Bronchial epithelial cell (primary cell): ENCODE measurements around the gene MT1H. TPM values are rescaled to one million over a fixed set of nuclear protein-coding genes. Genes with fewer than 3 reads are reported as not detected.

Experiments used
- DNase-seq: peaks from one replicate; pipeline ENCODE4 v3.0.0-alpha.2; 2010; ENCODE audit warnings: low read depth
- FAIRE-seq: peaks from 2 replicates; lab custom pipeline; 2011; peaks lifted over from hg19 to GRCh38; lab: Jason Lieb, UNC
- H3K27me3 ChIP-seq: 2 replicates; pipeline ENCODE4 v1.5.1; 2011; ENCODE audit warnings: low read length; ENCODE audit not compliant: control insufficient read depth, insufficient read depth
- H3K36me3 ChIP-seq: 2 replicates; pipeline ENCODE4 v1.5.1; 2011; ENCODE audit warnings: low read length; ENCODE audit not compliant: control insufficient read depth, insufficient read depth
- H3K4me3 ChIP-seq: 2 replicates; pipeline ENCODE4 v1.5.1; 2011; ENCODE audit warnings: mild to moderate bottlenecking, low read depth, low read length, control low read depth
- total RNA-seq: library from RNA; depleted of rRNA; stranded (reverse); fragments of >200 nt; gene quantifications from 2 replicates; pipeline ENCODE4 v1.2.1, GENCODE V29; 2014
- TF ChIP-seq, protein P1 (sequence below): IDR thresholded peaks from 2 replicates; pipeline ENCODE4 v1.5.1; 2011; ENCODE audit warnings: mild to moderate bottlenecking, moderate library complexity, low read length, control low read depth, inconsistent platforms; ENCODE audit not compliant: insufficient read depth, severe bottlenecking

MT1H gene
- total RNA-seq, 1 donor from 2014 or later: not detected

DNA sequence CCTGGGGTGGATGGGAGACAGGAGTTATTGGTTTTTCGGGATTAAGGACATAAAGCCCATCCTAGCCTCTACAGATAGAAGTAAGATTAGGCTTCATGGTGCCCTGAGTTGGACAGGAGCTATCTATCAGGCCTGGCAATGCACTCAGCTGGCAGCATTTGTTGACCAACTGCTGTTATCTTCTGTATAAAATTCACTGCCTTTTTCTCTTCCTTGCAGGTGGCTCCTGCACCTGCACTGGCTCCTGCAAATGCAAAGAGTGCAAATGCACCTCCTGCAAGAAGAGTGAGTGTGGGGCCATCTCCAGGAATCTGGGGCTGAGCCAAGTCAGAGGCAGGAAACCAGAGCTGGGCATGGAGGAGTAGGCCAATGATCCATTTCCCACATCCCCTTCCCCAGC, 30.6 kb upstream of the MT1H start:
- DNase-seq: no peak
- peaks cover 20% of the 10 kb centered on the region for H3K27me3 ChIP-seq
- H3K4me3 ChIP-seq: no peak overlapping the region
- no peaks in the 10 kb centered on the region for H3K36me3 ChIP-seq
- no peak for FAIRE-seq
- TF ChIP-seq, protein P1, sequence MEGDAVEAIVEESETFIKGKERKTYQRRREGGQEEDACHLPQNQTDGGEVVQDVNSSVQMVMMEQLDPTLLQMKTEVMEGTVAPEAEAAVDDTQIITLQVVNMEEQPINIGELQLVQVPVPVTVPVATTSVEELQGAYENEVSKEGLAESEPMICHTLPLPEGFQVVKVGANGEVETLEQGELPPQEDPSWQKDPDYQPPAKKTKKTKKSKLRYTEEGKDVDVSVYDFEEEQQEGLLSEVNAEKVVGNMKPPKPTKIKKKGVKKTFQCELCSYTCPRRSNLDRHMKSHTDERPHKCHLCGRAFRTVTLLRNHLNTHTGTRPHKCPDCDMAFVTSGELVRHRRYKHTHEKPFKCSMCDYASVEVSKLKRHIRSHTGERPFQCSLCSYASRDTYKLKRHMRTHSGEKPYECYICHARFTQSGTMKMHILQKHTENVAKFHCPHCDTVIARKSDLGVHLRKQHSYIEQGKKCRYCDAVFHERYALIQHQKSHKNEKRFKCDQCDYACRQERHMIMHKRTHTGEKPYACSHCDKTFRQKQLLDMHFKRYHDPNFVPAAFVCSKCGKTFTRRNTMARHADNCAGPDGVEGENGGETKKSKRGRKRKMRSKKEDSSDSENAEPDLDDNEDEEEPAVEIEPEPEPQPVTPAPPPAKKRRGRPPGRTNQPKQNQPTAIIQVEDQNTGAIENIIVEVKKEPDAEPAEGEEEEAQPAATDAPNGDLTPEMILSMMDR: no peak

DNA sequence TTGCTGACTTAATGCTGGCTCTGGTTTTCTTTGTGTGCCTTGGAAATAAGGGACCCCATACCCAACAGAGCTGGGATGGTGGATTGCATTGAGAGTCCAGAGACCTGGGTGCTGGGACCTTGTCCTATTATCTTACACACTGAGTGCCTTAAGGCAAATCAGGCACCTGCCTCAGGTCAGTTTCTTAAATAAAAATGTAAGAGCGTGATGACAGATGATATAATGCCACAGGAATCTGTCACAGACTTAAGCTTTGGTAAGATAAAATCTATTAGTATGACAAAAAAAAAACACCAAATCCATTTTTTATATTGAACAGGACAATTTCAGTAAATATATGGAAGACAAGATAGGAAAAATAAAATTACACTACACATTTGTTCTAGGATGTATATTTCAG, 29.5 kb upstream of the MT1H start:
- DNase-seq (no peak), FAIRE-seq (no peak)
- H3K4me3 ChIP-seq: no peak overlapping the region
- no peaks in the 10 kb centered on the region for H3K36me3 ChIP-seq
- TF ChIP-seq, protein P1: no peak
- peaks cover 17% of the 10 kb centered on the region for H3K27me3 ChIP-seq

DNA sequence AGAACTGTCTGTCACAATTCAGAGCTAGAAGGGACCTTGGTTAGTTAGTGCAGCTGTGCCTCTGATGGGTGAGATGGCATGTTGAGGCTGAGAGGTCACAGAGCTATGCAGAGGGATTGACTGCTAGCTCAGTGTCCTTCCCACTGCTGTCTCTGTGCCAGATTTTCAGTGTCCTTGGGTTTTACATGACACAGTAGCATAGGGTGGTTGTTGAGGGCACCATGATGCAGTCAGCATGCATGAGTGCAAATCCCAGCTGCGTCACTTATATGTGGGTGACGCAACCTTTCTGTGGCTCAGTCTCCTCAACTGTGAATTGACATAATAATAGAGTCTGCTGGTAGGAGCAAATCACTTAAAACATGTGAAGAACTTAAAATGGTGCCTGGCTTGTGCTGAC, 28.4 kb upstream of the MT1H start:
- no peak for FAIRE-seq

DNA sequence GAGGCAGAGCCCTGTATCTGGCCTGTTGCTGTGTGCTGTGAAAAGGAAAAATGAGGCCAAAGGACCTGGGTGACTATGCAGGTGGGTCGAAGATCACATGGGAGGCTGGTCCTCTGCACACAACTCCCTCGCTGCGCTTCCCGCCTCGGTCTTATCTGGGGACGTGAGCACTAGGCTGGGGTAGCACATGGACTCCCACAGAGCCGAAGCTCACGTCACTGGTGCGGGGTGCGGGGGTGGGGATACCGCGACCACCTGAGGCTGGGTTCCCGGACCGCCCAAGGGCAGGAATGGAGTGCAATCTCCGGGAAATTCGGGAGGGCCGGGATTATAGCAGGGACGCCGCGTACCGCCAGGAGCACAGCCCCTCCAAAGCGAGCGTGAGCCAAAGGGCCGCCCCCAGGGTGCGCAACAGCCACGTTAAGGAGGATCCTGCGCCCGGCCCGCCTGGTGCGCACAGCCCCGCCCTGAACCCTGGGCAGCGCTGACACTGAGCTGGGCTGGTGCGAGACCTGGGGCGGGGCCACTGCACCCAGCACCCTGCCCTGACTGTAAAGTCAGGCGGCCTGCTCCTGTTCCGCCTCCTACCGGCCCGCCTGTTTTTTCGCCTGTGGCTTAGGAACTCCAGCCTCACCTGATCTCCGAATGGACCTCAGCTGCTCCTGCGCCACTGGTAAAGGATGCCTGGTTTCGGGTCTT, 26.4 kb upstream of the MT1H start:
- TF ChIP-seq, protein P1: peak; percentile 61
- no peak for FAIRE-seq
- Histone ChIP-seq H3K27me3 (no peaks in the 10 kb centered on the region), H3K4me3 (peak overlapping the region; percentile 15), H3K36me3 (no peaks in the 10 kb centered on the region)
- peak; percentile 64 for DNase-seq

More for the DNA sequence above, 28.4 kb upstream of the MT1H start:
- TF ChIP-seq, protein P1: no peak
- Histone ChIP-seq H3K27me3 (peaks cover 7% of the 10 kb centered on the region), H3K4me3 (no peak overlapping the region), H3K36me3 (no peaks in the 10 kb centered on the region)
- no peak for DNase-seq

DNA sequence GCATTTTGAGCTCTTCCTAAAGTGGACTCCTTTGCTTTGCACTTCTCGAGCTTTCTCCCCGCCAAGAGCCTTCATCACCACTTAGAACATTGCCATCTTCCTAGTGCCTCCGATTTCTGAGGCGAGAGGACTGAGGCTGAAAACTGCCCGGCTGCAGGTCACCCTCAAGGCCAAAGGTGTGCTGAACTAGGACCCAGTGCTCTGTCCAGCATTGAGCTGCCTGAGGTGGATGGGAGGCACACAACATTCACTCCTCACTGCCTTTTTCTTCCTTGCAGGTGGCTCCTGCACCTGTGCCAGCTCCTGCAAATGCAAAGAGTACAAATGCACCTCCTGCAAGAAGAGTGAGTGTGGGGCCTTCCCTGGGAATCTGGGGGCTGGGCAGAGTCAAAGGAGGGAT, 25.8 kb upstream of the MT1H start:
- TF ChIP-seq, protein P1: no peak
- Histone ChIP-seq H3K27me3 (peaks cover 4% of the 10 kb centered on the region), H3K36me3 (no peaks in the 10 kb centered on the region), H3K4me3 (no peak overlapping the region)
- FAIRE-seq (no peak), DNase-seq (no peak)

DNA sequence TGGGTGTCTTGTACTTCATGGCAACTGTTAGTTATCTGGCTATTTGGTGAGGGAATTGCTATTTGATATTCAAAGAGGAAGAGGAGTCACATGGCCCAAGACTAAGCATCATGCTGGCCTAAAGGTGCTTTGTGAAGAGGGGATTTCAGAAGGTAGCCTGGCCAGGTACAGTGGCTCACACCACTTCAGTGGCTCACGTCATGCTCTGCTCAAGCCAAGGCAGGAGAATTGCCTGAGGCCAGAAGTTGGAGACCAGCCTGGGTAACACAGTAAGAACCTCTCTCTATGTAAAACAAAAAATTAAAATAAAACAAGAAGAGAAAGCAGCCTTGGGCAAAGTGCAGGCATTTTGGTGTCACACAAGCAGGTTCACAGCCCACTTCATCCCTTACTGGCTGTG, 24.3 kb upstream of the MT1H start:
- no peak for FAIRE-seq
- Histone ChIP-seq H3K36me3 (no peaks in the 10 kb centered on the region), H3K27me3 (peaks cover 5% of the 10 kb centered on the region), H3K4me3 (no peak overlapping the region)
- TF ChIP-seq, protein P1: no peak
- peak; percentile 70 for DNase-seq
